ENCODE results near the gene BCAT1. TPM values are rescaled to one million over a fixed set of nuclear protein-coding genes. Genes with fewer than 3 reads are reported as not detected.
A peak's percentile ranks its signal among the peaks of the same experiment; 100 is the strongest.
"Not testable (repeated sequence)": the region's sequence is repeated elsewhere in the genome, so short reads cannot be mapped to it uniquely, and the experiment has no call there.

BCAT1 gene
- total RNA-seq, 2 experiments from 2014 or later = 27.9 to 40.0 TPM

DNA sequence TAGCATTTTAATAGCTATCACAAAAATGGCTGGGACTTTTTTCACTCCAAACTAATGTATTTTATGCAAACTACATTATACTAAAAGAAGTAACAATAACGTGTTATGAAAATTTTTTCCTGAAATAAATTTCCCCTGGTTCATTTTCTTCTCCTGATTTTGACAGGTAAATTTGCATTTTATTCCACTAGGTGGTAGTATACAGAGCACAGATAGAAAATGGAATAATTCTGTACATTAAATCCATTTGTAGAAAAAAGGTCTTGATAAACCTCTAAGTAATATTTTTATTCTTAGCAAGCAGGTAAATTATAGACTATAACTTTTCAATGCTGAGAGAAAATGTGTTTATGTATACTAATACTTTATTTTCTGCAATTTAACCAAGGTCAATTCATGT lies 96.5 kb downstream of the BCAT1 start:
- H3K36me3 Mint-ChIP-seq (ENCODE audit: low read depth) = no peaks in the 10 kb centered on the region
- CTCF ChIA-PET = interaction anchor here (0.7 to 4.0 kb wide), 8 partner anchors 9 to 303 kb away, joined by 3 to 24 read pairs (median 4); no protein-coding TSS in a partner anchor
- ATAC-seq (no peak), DNase-seq (no peak)
- H3K27me3 Mint-ChIP-seq = peaks cover 7% of the 10 kb centered on the region
- H3K9me3 Mint-ChIP-seq (ENCODE audit: low read depth) = no peaks in the 10 kb centered on the region
- no peak overlapping the region for H3K27ac Mint-ChIP-seq
- peaks cover 22% of the 10 kb centered on the region for H3K4me1 Mint-ChIP-seq
- POLR2A ChIA-PET = no interaction called here
- H3K4me3 Mint-ChIP-seq = no peak overlapping the region
- intact Hi-C loops (cut with DNase I, micrococcal nuclease) = loop anchor here (5.0 to 10.0 kb wide), 3 partner anchors 95 to 280 kb away; partner anchors contain the start of gene BCAT1 (in 1 of the 2)

DNA sequence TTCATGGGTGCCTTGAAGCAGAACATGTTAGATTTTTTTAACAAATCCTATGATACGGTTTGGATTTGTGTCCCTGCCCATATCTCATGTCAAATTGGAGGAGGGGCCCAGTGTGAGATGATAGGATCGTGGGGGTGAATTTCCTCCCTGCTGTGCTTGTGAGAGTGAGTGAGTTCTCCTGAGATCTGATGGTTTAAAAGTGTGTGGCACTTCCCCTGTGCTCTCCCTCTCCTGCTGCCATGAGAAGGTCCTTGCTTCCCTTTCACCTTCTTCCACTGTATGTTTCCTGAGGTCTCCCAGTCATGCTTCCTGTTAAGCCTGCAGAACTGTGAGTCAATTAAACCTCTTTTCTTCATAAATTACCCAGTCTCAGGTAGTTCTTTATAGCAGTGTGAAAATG lies 97.0 kb downstream of the BCAT1 start:
- H3K4me3 Mint-ChIP-seq; DNase-seq; H3K27ac Mint-ChIP-seq; H3K36me3 Mint-ChIP-seq (ENCODE audit: low read depth); ATAC-seq; POLR2A ChIA-PET; H3K9me3 Mint-ChIP-seq (ENCODE audit: low read depth): not testable (repeated sequence)
- Mint-ChIP-seq H3K4me1 (peaks cover 22% of the 10 kb centered on the region), H3K27me3 (peaks cover 11% of the 10 kb centered on the region)
- intact Hi-C loops (cut with DNase I, micrococcal nuclease) = loop anchor here (5.0 to 10.0 kb wide), 3 partner anchors 95 to 280 kb away; partner anchors contain the start of gene BCAT1 (in 1 of the 2)
- CTCF ChIA-PET = interaction anchor here (0.7 to 4.0 kb wide), 6 partner anchors 10 to 303 kb away, joined by 3 to 24 read pairs (median 4); no protein-coding TSS in a partner anchor

DNA sequence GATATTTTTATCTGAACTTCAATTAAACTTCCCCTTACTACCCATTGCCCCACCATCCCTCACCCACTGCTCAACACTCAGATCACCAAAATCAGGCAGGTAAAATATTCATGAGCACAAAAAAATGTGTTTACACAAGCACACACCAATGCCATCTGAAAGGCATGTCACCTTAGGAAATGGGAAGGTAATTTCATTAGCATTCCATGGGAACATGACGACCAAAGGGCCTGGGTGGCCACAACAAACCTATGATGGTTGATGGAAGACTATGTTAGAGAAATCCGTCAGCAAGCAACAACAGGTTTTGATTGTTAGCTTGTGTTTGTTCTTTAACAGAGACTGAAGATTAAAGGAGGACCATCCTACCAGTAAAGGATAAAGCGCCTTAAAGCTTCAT lies 97.6 kb downstream of the BCAT1 start:
- no peak for DNase-seq
- Mint-ChIP-seq H3K27me3 (peaks cover 11% of the 10 kb centered on the region), H3K36me3 (ENCODE audit: low read depth) (no peaks in the 10 kb centered on the region), H3K27ac (no peak overlapping the region), H3K4me3 (no peak overlapping the region), H3K9me3 (ENCODE audit: low read depth) (no peaks in the 10 kb centered on the region), H3K4me1 (peaks cover 22% of the 10 kb centered on the region)
- intact Hi-C loops (cut with DNase I, micrococcal nuclease) = loop anchor here (5.0 to 10.0 kb wide), 3 partner anchors 96 to 281 kb away; partner anchors contain the start of gene BCAT1 (in 1 of the 2)
- ATAC-seq = no peak
- ChIA-PET CTCF (interaction anchor here (0.7 to 4.0 kb wide), 6 partner anchors 11 to 537 kb away, joined by 3 to 24 read pairs (median 4); no protein-coding TSS in a partner anchor), POLR2A (no interaction called here)

DNA sequence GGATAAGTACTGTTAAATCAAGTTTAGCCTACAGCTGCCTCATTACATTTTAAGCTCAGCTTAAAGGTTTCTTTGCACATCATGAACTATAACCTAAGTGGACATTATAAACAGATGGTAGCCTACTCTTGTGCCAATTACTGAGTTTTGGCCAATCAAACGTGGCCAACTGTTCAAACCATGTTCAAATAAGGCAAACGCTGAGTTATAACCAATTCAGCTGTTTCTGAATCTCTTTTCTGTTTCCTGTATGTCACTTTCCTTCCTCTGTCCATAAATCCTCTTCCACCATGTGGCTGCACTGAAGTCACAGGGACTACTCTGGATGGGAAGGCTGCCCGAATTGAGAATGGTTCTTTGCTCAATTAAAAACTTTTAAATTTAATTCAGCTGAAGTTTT lies 98.4 kb downstream of the BCAT1 start:
- no peak for DNase-seq
- no peaks in the 10 kb centered on the region for H3K36me3 Mint-ChIP-seq (ENCODE audit: low read depth)
- ATAC-seq = no peak
- peaks cover 12% of the 10 kb centered on the region for H3K27me3 Mint-ChIP-seq
- H3K4me3 Mint-ChIP-seq = no peak overlapping the region
- peaks cover 24% of the 10 kb centered on the region for H3K4me1 Mint-ChIP-seq
- ChIA-PET POLR2A (no interaction called here), CTCF (interaction anchor here (0.6 to 2.2 kb wide), 7 partner anchors 10 to 304 kb away, joined by 3 to 6 read pairs (median 4); no protein-coding TSS in a partner anchor)
- no peaks in the 10 kb centered on the region for H3K9me3 Mint-ChIP-seq (ENCODE audit: low read depth)
- intact Hi-C loops (cut with DNase I, micrococcal nuclease) = loop anchor here (5.0 to 10.0 kb wide), 3 partner anchors 97 to 282 kb away; partner anchors contain the start of gene BCAT1 (in 1 of the 2)
- no peak overlapping the region for H3K27ac Mint-ChIP-seq

DNA sequence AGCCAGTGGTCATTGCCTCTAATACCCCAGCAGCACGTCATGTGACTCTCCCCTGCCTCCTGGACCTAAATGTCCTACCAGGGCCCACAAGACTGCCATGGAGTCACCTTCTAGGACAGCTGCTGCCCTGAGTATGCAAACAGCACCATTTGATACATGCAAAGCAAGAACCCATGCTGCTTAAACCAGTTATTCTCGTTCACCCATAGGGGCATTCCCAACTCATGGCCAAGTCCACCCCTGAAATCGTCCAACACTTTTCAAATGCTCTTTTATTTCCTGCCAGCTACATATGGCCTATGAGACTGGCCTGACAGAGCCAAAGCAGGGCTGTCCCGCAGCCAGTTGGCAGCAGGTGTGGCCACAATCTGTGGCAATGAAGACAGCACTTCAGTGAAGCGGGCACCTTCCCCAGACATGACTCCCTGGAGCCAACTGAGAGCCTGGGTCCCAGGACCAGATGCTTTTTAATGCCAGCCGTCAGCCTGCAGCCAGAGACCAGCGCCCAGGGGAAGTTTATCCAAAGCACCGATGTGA lies 99.9 kb downstream of the BCAT1 start:
- no peak overlapping the region for H3K27ac Mint-ChIP-seq
- DNase-seq (no peak), ATAC-seq (no peak)
- H3K4me1 Mint-ChIP-seq = peaks cover 23% of the 10 kb centered on the region
- ChIA-PET POLR2A (no interaction called here), CTCF (no interaction called here)
- H3K27me3 Mint-ChIP-seq = peaks cover 12% of the 10 kb centered on the region
- intact Hi-C loops (cut with DNase I, micrococcal nuclease) = no loop called here
- no peaks in the 10 kb centered on the region for H3K36me3 Mint-ChIP-seq (ENCODE audit: low read depth)
- no peak overlapping the region for H3K4me3 Mint-ChIP-seq
- no peaks in the 10 kb centered on the region for H3K9me3 Mint-ChIP-seq (ENCODE audit: low read depth)

GRCh38 chr12:24846689-24847088 lies 102.2 kb downstream of the BCAT1 start:
- intact Hi-C loops (cut with DNase I, micrococcal nuclease) = no loop called here
- ATAC-seq (no peak), DNase-seq (no peak)
- Mint-ChIP-seq H3K27ac (no peak overlapping the region), H3K4me3 (no peak overlapping the region), H3K36me3 (ENCODE audit: low read depth) (peaks cover 4% of the 10 kb centered on the region), H3K9me3 (ENCODE audit: low read depth) (no peaks in the 10 kb centered on the region), H3K27me3 (peaks cover 15% of the 10 kb centered on the region), H3K4me1 (peaks cover 11% of the 10 kb centered on the region)
- POLR2A ChIA-PET = no interaction called here
- CTCF ChIA-PET = no interaction called here

DNA sequence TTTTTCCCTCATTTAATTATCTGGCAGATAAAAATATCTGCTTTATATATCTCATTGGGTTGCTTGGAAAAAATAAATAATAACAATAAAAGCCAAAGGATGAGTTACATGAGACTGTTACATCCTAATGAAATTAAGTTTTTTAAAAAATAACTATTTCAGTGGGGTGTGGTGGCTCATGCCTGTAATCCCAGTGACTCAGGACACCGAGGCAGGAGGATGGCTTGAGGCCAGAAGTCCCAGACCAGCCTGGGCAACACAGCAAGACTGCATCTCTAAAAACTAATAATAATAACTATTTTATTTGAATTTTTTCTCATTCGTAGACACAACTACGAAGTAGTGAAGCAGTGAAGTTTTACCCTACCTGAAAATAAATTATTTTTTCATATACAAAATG lies 103.3 kb downstream of the BCAT1 start:
- DNase-seq (no peak), ATAC-seq (no peak)
- CTCF ChIA-PET = interaction anchor here (0.8 kb wide), 1 partner anchor 11 kb away, joined by 3 read pairs; no protein-coding TSS in a partner anchor
- Mint-ChIP-seq H3K4me1 (peaks cover 12% of the 10 kb centered on the region), H3K36me3 (ENCODE audit: low read depth) (peaks cover 7% of the 10 kb centered on the region), H3K4me3 (no peak overlapping the region), H3K27me3 (peaks cover 15% of the 10 kb centered on the region), H3K9me3 (ENCODE audit: low read depth) (no peaks in the 10 kb centered on the region), H3K27ac (no peak overlapping the region)
- POLR2A ChIA-PET = no interaction called here
- intact Hi-C loops (cut with DNase I, micrococcal nuclease) = no loop called here

GRCh38 chr12:24840046-24840800 lies 108.7 kb downstream of the BCAT1 start:
- Mint-ChIP-seq H3K27me3 (peaks cover 10% of the 10 kb centered on the region), H3K4me3 (peak overlapping the region; percentile 54), H3K9me3 (ENCODE audit: low read depth) (no peaks in the 10 kb centered on the region), H3K27ac (peak overlapping the region; percentile 85), H3K36me3 (ENCODE audit: low read depth) (peaks cover 7% of the 10 kb centered on the region), H3K4me1 (peaks cover 49% of the 10 kb centered on the region)
- peak; percentile 33 for DNase-seq
- peak; percentile 9 for ATAC-seq
- CTCF ChIA-PET = interaction anchor here (0.6 to 2.9 kb wide), 7 partner anchors 10 to 390 kb away, joined by 3 to 24 read pairs (median 4); no protein-coding TSS in a partner anchor
- POLR2A ChIA-PET = interaction anchor here (0.6 to 2.1 kb wide), 12 partner anchors 13 to 250 kb away, joined by 3 to 7 read pairs (median 4); no protein-coding TSS in a partner anchor
- intact Hi-C loops (cut with DNase I, micrococcal nuclease) = loop anchor here in 1 of 2 experiments (1.0 to 5.0 kb wide), 2 partner anchors 110 to 537 kb away; no protein-coding TSS in a partner anchor

- ChIA-PET CTCF (interaction anchor here (0.5 to 2.9 kb wide), 7 partner anchors 11 to 213 kb away, joined by 3 to 24 read pairs (median 5); no protein-coding TSS in a partner anchor), POLR2A (interaction anchor here (1.0 to 2.1 kb wide), 9 partner anchors 62 to 251 kb away, joined by 3 to 7 read pairs (median 4); no protein-coding TSS in a partner anchor)
- H3K4me1 Mint-ChIP-seq = peaks cover 49% of the 10 kb centered on the region
- DNase-seq (peak; percentile 87), ATAC-seq (peak; percentile 92)
- intact Hi-C loops (cut with DNase I, micrococcal nuclease) = loop anchor here (1.0 to 10.0 kb wide), 22 partner anchors 17 to 1985 kb away; partner anchors contain the start of gene BCAT1 (in 1 of the 2)
- peak overlapping the region; percentile 87 for H3K27ac Mint-ChIP-seq
- peak overlapping the region; percentile 54 for H3K4me3 Mint-ChIP-seq
- no peaks in the 10 kb centered on the region for H3K9me3 Mint-ChIP-seq (ENCODE audit: low read depth)
- H3K36me3 Mint-ChIP-seq (ENCODE audit: low read depth) = peaks cover 7% of the 10 kb centered on the region
- peaks cover 10% of the 10 kb centered on the region for H3K27me3 Mint-ChIP-seq
These were observed 109.6 kb downstream of the BCAT1 start for GRCh38 chr12:24839268-24839791.

- CTCF ChIA-PET = interaction anchor here (0.5 to 2.9 kb wide), 12 partner anchors 12 to 237 kb away, joined by 3 to 8 read pairs (median 3); no protein-coding TSS in a partner anchor
- H3K36me3 Mint-ChIP-seq (ENCODE audit: low read depth) = peaks cover 7% of the 10 kb centered on the region
- intact Hi-C loops (cut with DNase I, micrococcal nuclease) = loop anchor here (2.0 to 10.0 kb wide), 7 partner anchors 44 to 1984 kb away; no protein-coding TSS in a partner anchor
- H3K27me3 Mint-ChIP-seq = peaks cover 10% of the 10 kb centered on the region
- DNase-seq (peak; percentile 53), ATAC-seq (peak; percentile 6)
- H3K4me3 Mint-ChIP-seq = peak overlapping the region; percentile 36
- H3K27ac Mint-ChIP-seq = peak overlapping the region; percentile 87
- peaks cover 51% of the 10 kb centered on the region for H3K4me1 Mint-ChIP-seq
- POLR2A ChIA-PET = interaction anchor here (0.8 to 1.8 kb wide), 3 partner anchors 81 to 213 kb away, joined by 3 to 7 read pairs (median 4); no protein-coding TSS in a partner anchor
- H3K9me3 Mint-ChIP-seq (ENCODE audit: low read depth) = no peaks in the 10 kb centered on the region
These were observed 110.4 kb downstream of the BCAT1 start for GRCh38 chr12:24838531-24838950.

DNA sequence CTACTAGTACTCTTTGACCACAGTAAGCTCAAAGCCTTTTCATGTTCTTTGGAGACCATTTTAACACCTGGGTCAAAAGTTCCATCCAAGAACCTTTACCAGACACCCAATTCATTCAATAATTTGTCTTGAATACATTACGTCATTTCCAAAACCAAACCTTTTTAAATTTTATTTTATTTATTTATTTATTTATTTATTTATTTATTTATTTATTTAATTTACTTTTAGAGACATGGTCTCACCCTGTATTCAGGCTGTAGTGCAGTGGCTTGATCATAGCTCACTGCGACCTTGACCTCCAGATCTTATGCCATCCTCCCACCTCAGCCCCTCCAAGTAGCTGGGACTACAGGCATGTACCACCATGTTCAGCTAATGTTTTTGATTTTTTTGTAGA lies 113.5 kb downstream of the BCAT1 start:
- POLR2A ChIA-PET = no interaction called here
- CTCF ChIA-PET = interaction anchor here (0.6 to 1.5 kb wide), 4 partner anchors 13 to 22 kb away, joined by 3 to 8 read pairs (median 3); no protein-coding TSS in a partner anchor
- Mint-ChIP-seq H3K36me3 (ENCODE audit: low read depth) (no peaks in the 10 kb centered on the region), H3K4me1 (peaks cover 42% of the 10 kb centered on the region), H3K27me3 (peaks cover 4% of the 10 kb centered on the region), H3K9me3 (ENCODE audit: low read depth) (no peaks in the 10 kb centered on the region), H3K4me3 (no peak overlapping the region), H3K27ac (no peak overlapping the region)
- ATAC-seq (no peak), DNase-seq (no peak)
- intact Hi-C loops (cut with DNase I, micrococcal nuclease) = loop anchor here in 1 of 2 experiments (5.0 to 10.0 kb wide), 2 partner anchors 273 to 1981 kb away; no protein-coding TSS in a partner anchor
